HCT116 (cell line): ENCODE measurements around the gene PLCXD1.

ENCODE experiments used
- EZH2 ChIP-seq: fragments of 200-600 bp; sonication (generic); IDR thresholded peaks from 2 replicates; pipeline ENCODE4 v1.6.1; 2017; ENCODE audit warnings: antibody characterized with exemption, mixed run types
- EZH2phosphoT487 ChIP-seq: fragments of 200-600 bp; IDR thresholded peaks from 2 replicates; pipeline ENCODE4 v1.6.1; 2018; ENCODE audit warnings: antibody characterized with exemption, borderline replicate concordance
- JUND ChIP-seq: IDR thresholded peaks from 2 replicates; pipeline ENCODE4 v1.6.1; 2012
- POLR2AphosphoS5 ChIP-seq: IDR thresholded peaks from 2 replicates; pipeline ENCODE4 v1.6.1; 2011; ENCODE audit warnings: mild to moderate bottlenecking, low read depth, low read length, moderate library complexity
- RAD21 ChIP-seq: IDR thresholded peaks from 2 replicates; pipeline ENCODE4 v1.6.1; 2012; ENCODE audit warnings: low read depth, mild to moderate bottlenecking
- SP1 ChIP-seq: IDR thresholded peaks from 2 replicates; pipeline ENCODE4 v1.6.1; 2012; ENCODE audit warnings: low read depth
- TCF7L2 ChIP-seq: IDR thresholded peaks from 2 replicates; pipeline ENCODE4 v1.7.0; 2011; ENCODE audit warnings: borderline replicate concordance, inconsistent platforms; ENCODE audit not compliant: insufficient read depth, insufficient read length; ENCODE audit errors: extremely low read depth
- YY1 ChIP-seq: IDR thresholded peaks from 2 replicates; pipeline ENCODE4 v1.6.1; 2011; ENCODE audit warnings: low read length, low read depth, moderate library complexity, mild to moderate bottlenecking; ENCODE audit not compliant: insufficient replicate concordance; ENCODE audit errors: extremely low read depth
- TF ChIP-seq, protein P1 (sequence below), 3 experiments: fragments of 200-600 bp in 1 of 3; sonication (generic) in 1 of 3; IDR thresholded peaks in 2 of 3; conservative IDR thresholded peaks in 1 of 3; 2 replicates each; pipeline ENCODE4 v1.5.1; 2012 to 2017; ENCODE audit warnings: low read depth in 2 of 3, low read length in 2 of 3, antibody characterized with exemption in 1 of 3, borderline replicate concordance in 1 of 3, control low read depth in 1 of 3, mild to moderate bottlenecking in 1 of 3, mixed read lengths in 1 of 3, mixed run types in 1 of 3, moderate library complexity in 1 of 3; ENCODE audit not compliant: insufficient read depth in 1 of 3
- TF ChIP-seq, protein P2 (sequence below): IDR thresholded peaks from 2 replicates; pipeline ENCODE4 v1.6.1; 2011; ENCODE audit warnings: mild to moderate bottlenecking, low read length, moderate library complexity; ENCODE audit not compliant: insufficient replicate concordance; ENCODE audit errors: extremely low read depth
- TF ChIP-seq, protein P3 (sequence below): IDR thresholded peaks from 2 replicates; pipeline ENCODE4 v1.6.1; 2012

DNA sequence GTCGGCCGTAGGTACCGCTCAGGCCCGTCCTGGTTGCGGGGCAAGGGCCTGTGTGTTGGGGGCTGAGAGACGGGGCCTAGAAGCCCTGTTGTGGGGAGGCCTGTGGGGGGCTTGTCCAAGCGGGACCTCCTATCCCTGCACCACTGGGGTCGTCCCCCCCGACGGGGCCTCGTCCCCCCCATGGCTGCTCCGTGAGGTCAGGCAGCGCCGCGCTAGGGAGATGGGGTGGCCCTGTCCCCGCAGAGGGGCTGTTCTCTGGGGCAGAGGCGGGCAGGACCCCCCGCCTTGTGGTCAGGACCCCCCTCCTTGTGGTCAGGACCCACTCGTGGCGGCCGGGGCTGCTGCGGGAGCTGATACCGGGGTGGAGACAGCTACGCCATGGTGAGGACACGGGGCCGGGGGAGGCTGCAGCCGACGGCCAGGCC, 49.6 kb downstream of the PLCXD1 start:
- TF ChIP-seq EZH2: no peak
- TF ChIP-seq, protein P1, sequence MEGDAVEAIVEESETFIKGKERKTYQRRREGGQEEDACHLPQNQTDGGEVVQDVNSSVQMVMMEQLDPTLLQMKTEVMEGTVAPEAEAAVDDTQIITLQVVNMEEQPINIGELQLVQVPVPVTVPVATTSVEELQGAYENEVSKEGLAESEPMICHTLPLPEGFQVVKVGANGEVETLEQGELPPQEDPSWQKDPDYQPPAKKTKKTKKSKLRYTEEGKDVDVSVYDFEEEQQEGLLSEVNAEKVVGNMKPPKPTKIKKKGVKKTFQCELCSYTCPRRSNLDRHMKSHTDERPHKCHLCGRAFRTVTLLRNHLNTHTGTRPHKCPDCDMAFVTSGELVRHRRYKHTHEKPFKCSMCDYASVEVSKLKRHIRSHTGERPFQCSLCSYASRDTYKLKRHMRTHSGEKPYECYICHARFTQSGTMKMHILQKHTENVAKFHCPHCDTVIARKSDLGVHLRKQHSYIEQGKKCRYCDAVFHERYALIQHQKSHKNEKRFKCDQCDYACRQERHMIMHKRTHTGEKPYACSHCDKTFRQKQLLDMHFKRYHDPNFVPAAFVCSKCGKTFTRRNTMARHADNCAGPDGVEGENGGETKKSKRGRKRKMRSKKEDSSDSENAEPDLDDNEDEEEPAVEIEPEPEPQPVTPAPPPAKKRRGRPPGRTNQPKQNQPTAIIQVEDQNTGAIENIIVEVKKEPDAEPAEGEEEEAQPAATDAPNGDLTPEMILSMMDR (IDR thresholded peaks at IDR 0.05 in 2 of 3, conservative IDR thresholded peaks at IDR 0.05 in 1 of 3; ENCODE audit: borderline replicate concordance in 1 of 3, insufficient read depth in 1 of 3, low read depth in 2 of 3, low read length in 2 of 3): no peak
- no peak for TF ChIP-seq SP1
- TF ChIP-seq, protein P2, sequence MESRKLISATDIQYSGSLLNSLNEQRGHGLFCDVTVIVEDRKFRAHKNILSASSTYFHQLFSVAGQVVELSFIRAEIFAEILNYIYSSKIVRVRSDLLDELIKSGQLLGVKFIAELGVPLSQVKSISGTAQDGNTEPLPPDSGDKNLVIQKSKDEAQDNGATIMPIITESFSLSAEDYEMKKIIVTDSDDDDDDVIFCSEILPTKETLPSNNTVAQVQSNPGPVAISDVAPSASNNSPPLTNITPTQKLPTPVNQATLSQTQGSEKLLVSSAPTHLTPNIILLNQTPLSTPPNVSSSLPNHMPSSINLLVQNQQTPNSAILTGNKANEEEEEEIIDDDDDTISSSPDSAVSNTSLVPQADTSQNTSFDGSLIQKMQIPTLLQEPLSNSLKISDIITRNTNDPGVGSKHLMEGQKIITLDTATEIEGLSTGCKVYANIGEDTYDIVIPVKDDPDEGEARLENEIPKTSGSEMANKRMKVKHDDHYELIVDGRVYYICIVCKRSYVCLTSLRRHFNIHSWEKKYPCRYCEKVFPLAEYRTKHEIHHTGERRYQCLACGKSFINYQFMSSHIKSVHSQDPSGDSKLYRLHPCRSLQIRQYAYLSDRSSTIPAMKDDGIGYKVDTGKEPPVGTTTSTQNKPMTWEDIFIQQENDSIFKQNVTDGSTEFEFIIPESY: no peak
- no peak for TF ChIP-seq YY1
- TF ChIP-seq EZH2phosphoT487: no peak
- no peak for TF ChIP-seq POLR2AphosphoS5
- TF ChIP-seq RAD21: no peak
- TF ChIP-seq, protein P3, sequence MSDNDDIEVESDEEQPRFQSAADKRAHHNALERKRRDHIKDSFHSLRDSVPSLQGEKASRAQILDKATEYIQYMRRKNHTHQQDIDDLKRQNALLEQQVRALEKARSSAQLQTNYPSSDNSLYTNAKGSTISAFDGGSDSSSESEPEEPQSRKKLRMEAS: no peak
- TF ChIP-seq TCF7L2: no peak
- no peak for TF ChIP-seq JUND
